H1 (cell line): ENCODE measurements around the gene GNAI1. TPM values are rescaled to one million over a fixed set of nuclear protein-coding genes. Genes with fewer than 3 reads are reported as not detected.

Source experiments
- CTCF ChIA-PET: fragments of 300-600 bp; sonication (Branson Sonifier 250); formaldehyde crosslinking; loops from one replicate; lab custom pipeline; 2021; ENCODE audit not compliant: partially characterized antibody; lab: Charles Lee
- POLR2A ChIA-PET: fragments of 300-600 bp; sonication (Branson Sonifier 250); formaldehyde crosslinking; loops from one replicate; lab custom pipeline; 2021; ENCODE audit warnings: inconsistent platforms; ENCODE audit not compliant: partially characterized antibody; lab: Charles Lee
- DNase-seq, 2 experiments: peaks; one replicate each; pipeline versions ENCODE4 v3.0.0 to v3.0.0-alpha.2; 2010 to 2022; ENCODE audit warnings: low spot score in 2 of 2, low read depth in 1 of 2, mixed read lengths in 1 of 2
- FAIRE-seq: peaks from 2 replicates; lab custom pipeline; 2011; peaks lifted over from hg19 to GRCh38; lab: Jason Lieb, UNC
- H2AFZ ChIP-seq: 2 replicates; pipeline ENCODE4 v1.8.1; 2012; ENCODE audit warnings: low read length, inconsistent platforms
- H2AK5ac ChIP-seq: 2 replicates; pipeline ENCODE4 v1.6.1; 2013; ENCODE audit warnings: low read depth, low read length
- H2BK120ac ChIP-seq: replicated peaks from 2 replicates; pipeline ENCODE3; 2013; ENCODE audit warnings: low read depth, low read length, inconsistent platforms
- H2BK12ac ChIP-seq: 2 replicates; pipeline ENCODE4 v1.6.1; 2013; ENCODE audit warnings: low read depth, low read length
- H2BK15ac ChIP-seq: 2 replicates; pipeline ENCODE4 v1.6.1; 2013; ENCODE audit warnings: low read length
- H2BK20ac ChIP-seq: 2 replicates; pipeline ENCODE4 v1.6.1; 2013; ENCODE audit warnings: low read length
- H2BK5ac ChIP-seq: 2 replicates; pipeline ENCODE4 v1.6.1; 2013; ENCODE audit warnings: low read depth, low read length
- H3K14ac ChIP-seq: 2 replicates; pipeline ENCODE4 v1.6.1; 2013; ENCODE audit warnings: inconsistent platforms; ENCODE audit not compliant: insufficient read length
- H3K18ac ChIP-seq: 2 replicates; pipeline ENCODE4 v1.6.1; 2013; ENCODE audit warnings: low read length; ENCODE audit errors: extremely low read depth
- H3K23ac ChIP-seq: 2 replicates; pipeline ENCODE4 v1.6.1; 2013; ENCODE audit warnings: inconsistent platforms; ENCODE audit not compliant: insufficient read length
- H3K23me2 ChIP-seq: 2 replicates; pipeline ENCODE4 v1.6.1; 2013; ENCODE audit warnings: low read depth, low read length
- H3K27ac ChIP-seq: 2 replicates; pipeline ENCODE4 v1.6.1; 2011; ENCODE audit warnings: low read depth, low read length, inconsistent platforms
- H3K27me3 ChIP-seq, 4 experiments: replicated peaks in 1 of 4; 1 replicate in 1 of 4; 2 replicates in 3 of 4; pipeline versions ENCODE4 v1.6.1 to v1.8.1; 2011 to 2013; ENCODE audit warnings: low read length in 3 of 4, mild to moderate bottlenecking in 3 of 4, inconsistent platforms in 2 of 4, mixed read lengths in 2 of 4, moderate library complexity in 1 of 4; ENCODE audit not compliant: control insufficient read depth in 3 of 4, insufficient read depth in 3 of 4; ENCODE audit errors: extremely low read depth in 1 of 4
- H3K36me3 ChIP-seq, 4 experiments: 2 replicates each; pipeline versions ENCODE4 v1.6.1 to v1.8.1; 2011 to 2013; ENCODE audit warnings: mild to moderate bottlenecking in 4 of 4, low read length in 3 of 4, moderate library complexity in 2 of 4, control low read depth in 1 of 4, inconsistent platforms in 1 of 4; ENCODE audit not compliant: insufficient read depth in 4 of 4, control insufficient read depth in 2 of 4
- H3K4ac ChIP-seq: replicated peaks from 2 replicates; pipeline ENCODE3; 2013; ENCODE audit warnings: low read length, low read depth, mixed read lengths, inconsistent platforms; ENCODE audit not compliant: insufficient read length
- H3K4me1 ChIP-seq, 4 experiments: replicated peaks in 1 of 4; 1 replicate in 1 of 4; 2 replicates in 3 of 4; pipeline versions ENCODE4 v1.6.1 to v1.8.1; 2011 to 2013; ENCODE audit warnings: low read length in 3 of 4, inconsistent platforms in 2 of 4, mixed read lengths in 1 of 4; ENCODE audit not compliant: insufficient read depth in 4 of 4, control insufficient read depth in 3 of 4
- H3K4me2 ChIP-seq, 2 experiments: 2 replicates each; pipeline versions ENCODE4 v1.6.1 to v1.8.1; 2011 to 2013; ENCODE audit warnings: low read depth in 2 of 2, low read length in 2 of 2, control low read depth in 1 of 2, inconsistent platforms in 1 of 2, mild to moderate bottlenecking in 1 of 2; ENCODE audit not compliant: insufficient read depth in 1 of 2
- H3K4me3 ChIP-seq, 4 experiments: fragments of 200-600, 300-600 bp in 1 of 4; sonication (generic), shearing (Covaris generic), sonication (Bioruptor Twin) in 1 of 4; 2 replicates each; pipeline versions ENCODE4 v1.5.1 to v1.8.1; 2011 to 2016; ENCODE audit warnings: low read length in 4 of 4, low read depth in 3 of 4, control low read depth in 2 of 4, inconsistent platforms in 2 of 4, mild to moderate bottlenecking in 2 of 4, mixed read lengths in 1 of 4, moderate library complexity in 1 of 4; ENCODE audit not compliant: insufficient read depth in 2 of 4; ENCODE audit errors: extremely low read depth in 1 of 4
- H3K56ac ChIP-seq: replicated peaks from 2 replicates; pipeline ENCODE3; 2013; ENCODE audit warnings: low read depth, mild to moderate bottlenecking, mixed read lengths, low read length, inconsistent platforms; ENCODE audit not compliant: insufficient read length
- H3K79me1 ChIP-seq: 2 replicates; pipeline ENCODE4 v1.6.1; 2013; ENCODE audit warnings: low read depth, low read length, control low read depth
- H3K79me2 ChIP-seq, 2 experiments: 2 replicates each; pipeline versions ENCODE4 v1.6.1 to v1.8.1; 2012 to 2013; ENCODE audit warnings: low read length in 2 of 2, mild to moderate bottlenecking in 2 of 2, inconsistent platforms in 1 of 2; ENCODE audit not compliant: insufficient read depth in 2 of 2, control insufficient read depth in 1 of 2
- H3K9ac ChIP-seq, 4 experiments: replicated peaks in 1 of 4; 1 replicate in 1 of 4; 2 replicates in 3 of 4; pipeline versions ENCODE4 v1.6.1 to v1.8.1; 2011 to 2013; ENCODE audit warnings: low read depth in 3 of 4, low read length in 3 of 4, control low read depth in 2 of 4, mild to moderate bottlenecking in 2 of 4, moderate library complexity in 2 of 4, inconsistent platforms in 1 of 4; ENCODE audit errors: extremely low read depth in 1 of 4
- H3K9me3 ChIP-seq, 2 experiments: 2 replicates each; pipeline versions ENCODE4 v1.6.1 to v1.8.1; 2012 to 2013; ENCODE audit warnings: mild to moderate bottlenecking in 2 of 2, moderate library complexity in 2 of 2, control low read depth in 1 of 2, inconsistent platforms in 1 of 2, low read depth in 1 of 2, low read length in 1 of 2, mixed read lengths in 1 of 2; ENCODE audit not compliant: insufficient read depth in 2 of 2
- H4K20me1 ChIP-seq, 2 experiments: replicated peaks in 1 of 2; 2 replicates each; pipeline versions ENCODE3 to v1.8.1; 2011 to 2013; ENCODE audit warnings: inconsistent platforms in 2 of 2, low read length in 2 of 2, mild to moderate bottlenecking in 1 of 2; ENCODE audit not compliant: insufficient read depth in 2 of 2, control insufficient read depth in 1 of 2
- H4K5ac ChIP-seq: 2 replicates; pipeline ENCODE4 v1.6.1; 2013; ENCODE audit warnings: low read length, low read depth, mixed read lengths, inconsistent platforms; ENCODE audit not compliant: insufficient read length
- H4K8ac ChIP-seq: 2 replicates; pipeline ENCODE4 v1.8.0; 2013; ENCODE audit warnings: mild to moderate bottlenecking, moderate library complexity, low read length, inconsistent platforms; ENCODE audit not compliant: insufficient read depth; ENCODE audit errors: extremely low read depth
- H4K91ac ChIP-seq: replicated peaks from 2 replicates; pipeline ENCODE3; 2013; ENCODE audit warnings: low read length, mixed read lengths, inconsistent platforms; ENCODE audit not compliant: insufficient read length
- BACH1 ChIP-seq: IDR thresholded peaks from 2 replicates; pipeline ENCODE4 v1.6.1; 2012; ENCODE audit warnings: low read length, improper control_type of control experiment
- CREB1 ChIP-seq: IDR thresholded peaks from 2 replicates; pipeline ENCODE4 v1.6.1; 2012; ENCODE audit warnings: inconsistent platforms
- EZH2 ChIP-seq: fragments of 200-600 bp; sonication (generic); IDR thresholded peaks from 2 replicates; pipeline ENCODE4 v1.7.1; 2012; ENCODE audit warnings: low read depth, mild to moderate bottlenecking, moderate library complexity, low read length, inconsistent platforms; ENCODE audit not compliant: severe bottlenecking
- GABPA ChIP-seq: IDR thresholded peaks from 2 replicates; pipeline ENCODE4 v1.6.1; 2011; ENCODE audit warnings: mild to moderate bottlenecking, low read length, moderate library complexity, borderline replicate concordance; ENCODE audit not compliant: insufficient read depth
- NANOG ChIP-seq: IDR thresholded peaks from 2 replicates; pipeline ENCODE4 v1.6.1; 2011; ENCODE audit warnings: low read length, low read depth, mild to moderate bottlenecking, inconsistent platforms; ENCODE audit not compliant: insufficient read depth, poor library complexity, severe bottlenecking
- RFX5 ChIP-seq: IDR thresholded peaks from 2 replicates; pipeline ENCODE4 v1.6.1; 2011; ENCODE audit warnings: low read depth, low read length, improper control_type of control experiment, borderline replicate concordance
- TEAD4 ChIP-seq: IDR thresholded peaks from 2 replicates; pipeline ENCODE4 v1.6.1; 2012; ENCODE audit warnings: low read depth, low read length, inconsistent platforms, mixed read lengths
- polyA plus RNA-seq, 7 experiments: library from polyadenylated mRNA; depleted of rRNA in 3 of 7; stranded (reverse) in 5 of 7; unstranded in 2 of 7; fragments of >200 nt in 5 of 7; fragments of 200-250 nt in 2 of 7; gene quantifications; 1 replicate in 5 of 7; 2 replicates in 1 of 7; 4 replicates in 1 of 7; pipeline versions ENCODE4 v1.2.1 to v1.2.3, GENCODE V29; 2011 to 2013; ENCODE audit warnings: missing spikeins in 2 of 7, mixed read lengths in 2 of 7
- total RNA-seq: library from RNA; stranded (reverse); fragmentation: NEBNext Ultra II Directional; extraction: Animal tissue kit (Norgen Biotek cat#: 25700); gene quantifications from 2 replicates; pipeline ENCODE4 v1.2.1, GENCODE V29; 2021

Gene GNAI1
- total and polyA plus RNA-seq, 2 of the 8 experiments (the other 6 are each of a cell fraction or from before 2014, with no cell fraction given) = 8.0 to 29.5 TPM

DNA sequence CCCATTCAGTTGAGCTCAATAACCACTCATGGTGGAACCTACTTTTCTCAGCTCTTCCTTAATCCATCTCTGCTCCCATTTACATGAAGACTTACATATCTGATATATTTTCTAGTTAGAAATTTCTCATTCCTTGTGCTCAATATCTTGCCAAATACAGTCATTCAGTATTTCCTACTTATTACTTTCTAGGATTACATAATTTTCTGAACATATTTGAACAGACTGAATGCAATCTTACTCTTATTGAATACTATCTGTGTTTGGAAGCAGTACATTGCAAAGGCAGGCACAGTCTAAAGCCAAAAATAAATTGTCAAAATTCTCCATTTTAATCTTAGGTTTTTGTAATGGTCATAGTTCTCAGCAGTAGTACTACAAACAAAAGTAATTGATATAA lies 126.0 kb downstream of the GNAI1 start:
- H3K27me3 ChIP-seq = no peaks in the 10 kb centered on the region
- H2AK5ac ChIP-seq = no peak overlapping the region
- no peak overlapping the region for H2BK12ac ChIP-seq
- ChIA-PET CTCF (interaction anchor here (1.0 kb wide), 1 partner anchor 162 kb away, joined by 3 read pairs; no protein-coding TSS in a partner anchor), POLR2A (no interaction called here)
- H3K4ac ChIP-seq = no peak overlapping the region
- H3K9ac ChIP-seq = no peak overlapping the region
- H3K23ac ChIP-seq = no peak overlapping the region
- no peak for FAIRE-seq
- H3K4me2 ChIP-seq = no peak overlapping the region
- no peaks in the 10 kb centered on the region for H3K23me2 ChIP-seq
- no peak for TF ChIP-seq CREB1
- no peak for TF ChIP-seq NANOG
- TF ChIP-seq GABPA = no peak
- no peak for TF ChIP-seq EZH2
- TF ChIP-seq RFX5 = no peak
- TF ChIP-seq TEAD4 = no peak
- no peak for TF ChIP-seq BACH1
- H3K4me3 ChIP-seq = no peak overlapping the region
- H4K20me1 ChIP-seq = no peaks in the 10 kb centered on the region
- no peak overlapping the region for H2BK120ac ChIP-seq
- no peak overlapping the region for H4K5ac ChIP-seq
- no peaks in the 10 kb centered on the region for H3K79me2 ChIP-seq
- no peak overlapping the region for H4K8ac ChIP-seq
- H2AFZ ChIP-seq = no peak overlapping the region
- no peak for DNase-seq
- H3K14ac ChIP-seq = no peak overlapping the region
- no peaks in the 10 kb centered on the region for H3K79me1 ChIP-seq
- no peak overlapping the region for H3K18ac ChIP-seq
- H4K91ac ChIP-seq = no peak overlapping the region
- H3K27ac ChIP-seq = no peak overlapping the region
- H3K36me3 ChIP-seq = no peaks in the 10 kb centered on the region
- H3K4me1 ChIP-seq = no peaks in the 10 kb centered on the region
- no peaks in the 10 kb centered on the region for H3K9me3 ChIP-seq
- H3K56ac ChIP-seq = no peak overlapping the region
- H2BK20ac ChIP-seq = no peak overlapping the region
- H2BK15ac ChIP-seq = no peak overlapping the region
- no peak overlapping the region for H2BK5ac ChIP-seq
